Measurements from ENCODE around the gene RTTN. TPM values are rescaled to one million over a fixed set of nuclear protein-coding genes. Genes with fewer than 3 reads are reported as not detected.

Gene RTTN
- total RNA-seq, 1 experiment from 2014 or later: 21.8 TPM

GRCh38 chr18:70025580-70025979 lies 179.9 kb downstream of the RTTN start:
- no peaks in the 10 kb centered on the region for H3K27me3 ChIP-seq (ENCODE audit: control insufficient read depth, insufficient read depth, low read length)
- no peaks in the 10 kb centered on the region for H3K36me3 ChIP-seq (replicated peaks; ENCODE audit: control insufficient read depth, insufficient read depth, low read length)
- no peak overlapping the region for H3K4me3 ChIP-seq (ENCODE audit: insufficient read depth, low read depth, low read length)
- DNase-seq: no peak

- H3K4me3 ChIP-seq (ENCODE audit: insufficient read depth, low read depth, low read length): no peak overlapping the region
- no peaks in the 10 kb centered on the region for H3K27me3 ChIP-seq (ENCODE audit: control insufficient read depth, insufficient read depth, low read length)
- DNase-seq: no peak
- no peaks in the 10 kb centered on the region for H3K36me3 ChIP-seq (replicated peaks; ENCODE audit: control insufficient read depth, insufficient read depth, low read length)
Measured at GRCh38 chr18:70024829-70025228, 180.7 kb downstream of the RTTN start.

DNA sequence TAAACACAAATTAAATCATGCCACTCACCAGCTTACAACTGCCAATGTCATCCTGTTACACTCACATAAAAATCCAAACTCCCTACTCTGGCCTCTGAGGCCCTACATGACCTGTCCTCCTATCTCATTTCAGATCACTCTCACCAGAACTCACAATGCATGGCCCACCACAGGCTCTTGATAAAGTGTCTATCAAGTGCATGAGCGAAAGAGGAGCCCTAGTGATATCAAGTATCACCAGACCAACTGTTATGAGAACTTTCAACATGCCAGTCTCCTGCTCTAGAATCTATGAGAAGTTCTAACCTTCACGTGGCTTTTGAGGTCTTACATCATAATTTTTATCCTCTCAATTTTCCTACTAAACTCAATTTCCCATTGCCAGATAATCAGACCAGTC lies 181.4 kb downstream of the RTTN start:
- DNase-seq: no peak

GRCh38 chr18:70022636-70023035 lies 182.9 kb downstream of the RTTN start:
- no peak for DNase-seq
- no peak overlapping the region for H3K4me3 ChIP-seq (ENCODE audit: insufficient read depth, low read depth, low read length)
- H3K27me3 ChIP-seq (ENCODE audit: control insufficient read depth, insufficient read depth, low read length): no peaks in the 10 kb centered on the region
- H3K36me3 ChIP-seq (replicated peaks; ENCODE audit: control insufficient read depth, insufficient read depth, low read length): no peaks in the 10 kb centered on the region

More for the DNA sequence above, 181.4 kb downstream of the RTTN start:
- Histone ChIP-seq H3K27me3 (ENCODE audit: control insufficient read depth, insufficient read depth, low read length) (no peaks in the 10 kb centered on the region), H3K36me3 (replicated peaks; ENCODE audit: control insufficient read depth, insufficient read depth, low read length) (no peaks in the 10 kb centered on the region), H3K4me3 (ENCODE audit: insufficient read depth, low read depth, low read length) (no peak overlapping the region)

DNA sequence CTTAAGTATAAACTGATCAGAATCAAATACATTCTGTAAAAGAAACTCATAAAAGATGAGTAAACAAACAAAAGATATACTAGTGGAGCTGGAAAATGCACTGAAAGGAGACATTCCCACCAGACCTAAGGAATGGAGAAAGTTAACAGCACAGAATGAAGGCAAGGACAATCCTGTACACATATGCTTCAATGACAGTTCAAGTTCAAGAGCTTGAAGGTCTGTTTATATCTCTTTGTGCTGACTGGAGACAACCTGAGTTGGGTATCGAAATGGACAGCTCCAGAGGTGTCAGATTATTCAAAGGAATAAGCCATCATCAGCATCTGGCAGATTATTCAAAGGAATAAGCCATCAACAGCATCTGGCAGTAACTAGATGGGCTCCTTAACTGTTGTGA lies 184.0 kb downstream of the RTTN start:
- Histone ChIP-seq H3K27me3 (ENCODE audit: control insufficient read depth, insufficient read depth, low read length) (no peaks in the 10 kb centered on the region), H3K36me3 (replicated peaks; ENCODE audit: control insufficient read depth, insufficient read depth, low read length) (no peaks in the 10 kb centered on the region), H3K4me3 (ENCODE audit: insufficient read depth, low read depth, low read length) (no peak overlapping the region)
- DNase-seq: no peak

DNA sequence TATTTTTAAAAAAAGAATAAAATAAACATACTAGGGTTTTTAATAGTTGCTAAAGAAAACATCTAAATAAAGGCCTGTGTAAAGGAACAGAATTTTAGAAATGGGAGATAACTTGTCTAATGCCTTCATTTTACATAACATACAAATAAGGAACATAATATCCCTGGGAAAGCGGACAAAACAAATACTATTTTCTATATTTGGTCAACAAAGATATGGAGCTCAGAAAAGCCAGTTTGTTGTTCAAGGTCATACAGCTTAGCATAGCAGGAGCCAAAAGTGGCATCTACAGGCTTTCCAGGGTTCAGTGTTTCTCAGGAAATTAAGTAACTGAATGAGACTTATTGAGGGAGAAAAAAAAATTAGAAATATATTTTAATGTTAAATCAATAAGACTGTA lies 184.4 kb downstream of the RTTN start:
- Histone ChIP-seq H3K27me3 (ENCODE audit: control insufficient read depth, insufficient read depth, low read length) (no peaks in the 10 kb centered on the region), H3K4me3 (ENCODE audit: insufficient read depth, low read depth, low read length) (no peak overlapping the region), H3K36me3 (replicated peaks; ENCODE audit: control insufficient read depth, insufficient read depth, low read length) (no peaks in the 10 kb centered on the region)
- DNase-seq: no peak

GRCh38 chr18:70019991-70020390 lies 185.5 kb downstream of the RTTN start:
- no peaks in the 10 kb centered on the region for H3K27me3 ChIP-seq (ENCODE audit: control insufficient read depth, insufficient read depth, low read length)
- DNase-seq: no peak
- no peak overlapping the region for H3K4me3 ChIP-seq (ENCODE audit: insufficient read depth, low read depth, low read length)
- no peaks in the 10 kb centered on the region for H3K36me3 ChIP-seq (replicated peaks; ENCODE audit: control insufficient read depth, insufficient read depth, low read length)

GRCh38 chr18:70019136-70019535 lies 186.4 kb downstream of the RTTN start:
- Histone ChIP-seq H3K4me3 (ENCODE audit: insufficient read depth, low read depth, low read length) (no peak overlapping the region), H3K36me3 (replicated peaks; ENCODE audit: control insufficient read depth, insufficient read depth, low read length) (no peaks in the 10 kb centered on the region), H3K27me3 (ENCODE audit: control insufficient read depth, insufficient read depth, low read length) (no peaks in the 10 kb centered on the region)
- DNase-seq: no peak

GRCh38 chr18:70015127-70015526 lies 190.4 kb downstream of the RTTN start:
- Histone ChIP-seq H3K36me3 (replicated peaks; ENCODE audit: control insufficient read depth, insufficient read depth, low read length) (no peaks in the 10 kb centered on the region), H3K27me3 (ENCODE audit: control insufficient read depth, insufficient read depth, low read length) (no peaks in the 10 kb centered on the region), H3K4me3 (ENCODE audit: insufficient read depth, low read depth, low read length) (no peak overlapping the region)
- DNase-seq: no peak

GRCh38 chr18:70005580-70005979 lies 199.9 kb downstream of the RTTN start:
- Histone ChIP-seq H3K27me3 (ENCODE audit: control insufficient read depth, insufficient read depth, low read length) (no peaks in the 10 kb centered on the region), H3K4me3 (ENCODE audit: insufficient read depth, low read depth, low read length) (no peak overlapping the region), H3K36me3 (replicated peaks; ENCODE audit: control insufficient read depth, insufficient read depth, low read length) (no peaks in the 10 kb centered on the region; the same call in 1 of the 2 replicates)
- no peak for DNase-seq

DNA sequence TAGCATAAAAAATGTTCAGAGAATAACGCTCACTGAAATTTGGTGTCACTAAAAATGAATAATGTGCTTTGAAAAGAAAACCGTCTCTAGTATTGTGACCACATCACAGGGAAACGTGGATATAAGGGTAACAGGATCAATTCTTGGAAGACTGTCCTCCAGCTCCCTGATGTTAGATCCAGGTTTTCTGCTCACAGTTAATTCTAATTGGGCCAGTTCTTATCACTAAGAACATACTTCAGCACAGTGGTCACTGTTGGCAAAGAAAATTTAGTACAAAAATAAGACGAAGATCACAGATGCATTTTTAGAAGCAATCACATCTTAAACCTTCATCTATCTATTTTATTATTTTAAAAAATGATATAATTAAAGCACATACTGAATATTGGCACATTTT lies 200.8 kb downstream of the RTTN start:
- no peak overlapping the region for H3K4me3 ChIP-seq (ENCODE audit: insufficient read depth, low read depth, low read length)
- no peak for DNase-seq
- H3K36me3 ChIP-seq (replicated peaks; ENCODE audit: control insufficient read depth, insufficient read depth, low read length): no peaks in the 10 kb centered on the region; the same call in 1 of the 2 replicates

GRCh38 chr18:69999656-70000055 lies 205.8 kb downstream of the RTTN start:
- Histone ChIP-seq H3K4me3 (ENCODE audit: insufficient read depth, low read depth, low read length) (no peak overlapping the region), H3K27me3 (ENCODE audit: control insufficient read depth, insufficient read depth, low read length) (no peaks in the 10 kb centered on the region), H3K36me3 (replicated peaks; ENCODE audit: control insufficient read depth, insufficient read depth, low read length) (no peaks in the 10 kb centered on the region; the same call in 1 of the 2 replicates)
- DNase-seq: no peak

More for the DNA sequence above, 200.8 kb downstream of the RTTN start:
- H3K27me3 ChIP-seq (ENCODE audit: control insufficient read depth, insufficient read depth, low read length): no peaks in the 10 kb centered on the region

GRCh38 chr18:69998523-69998987 lies 206.9 kb downstream of the RTTN start:
- Histone ChIP-seq H3K36me3 (replicated peaks; ENCODE audit: control insufficient read depth, insufficient read depth, low read length) (no peaks in the 10 kb centered on the region), H3K4me3 (ENCODE audit: insufficient read depth, low read depth, low read length) (no peak overlapping the region), H3K27me3 (ENCODE audit: control insufficient read depth, insufficient read depth, low read length) (no peaks in the 10 kb centered on the region)
- no peak for DNase-seq

DNA sequence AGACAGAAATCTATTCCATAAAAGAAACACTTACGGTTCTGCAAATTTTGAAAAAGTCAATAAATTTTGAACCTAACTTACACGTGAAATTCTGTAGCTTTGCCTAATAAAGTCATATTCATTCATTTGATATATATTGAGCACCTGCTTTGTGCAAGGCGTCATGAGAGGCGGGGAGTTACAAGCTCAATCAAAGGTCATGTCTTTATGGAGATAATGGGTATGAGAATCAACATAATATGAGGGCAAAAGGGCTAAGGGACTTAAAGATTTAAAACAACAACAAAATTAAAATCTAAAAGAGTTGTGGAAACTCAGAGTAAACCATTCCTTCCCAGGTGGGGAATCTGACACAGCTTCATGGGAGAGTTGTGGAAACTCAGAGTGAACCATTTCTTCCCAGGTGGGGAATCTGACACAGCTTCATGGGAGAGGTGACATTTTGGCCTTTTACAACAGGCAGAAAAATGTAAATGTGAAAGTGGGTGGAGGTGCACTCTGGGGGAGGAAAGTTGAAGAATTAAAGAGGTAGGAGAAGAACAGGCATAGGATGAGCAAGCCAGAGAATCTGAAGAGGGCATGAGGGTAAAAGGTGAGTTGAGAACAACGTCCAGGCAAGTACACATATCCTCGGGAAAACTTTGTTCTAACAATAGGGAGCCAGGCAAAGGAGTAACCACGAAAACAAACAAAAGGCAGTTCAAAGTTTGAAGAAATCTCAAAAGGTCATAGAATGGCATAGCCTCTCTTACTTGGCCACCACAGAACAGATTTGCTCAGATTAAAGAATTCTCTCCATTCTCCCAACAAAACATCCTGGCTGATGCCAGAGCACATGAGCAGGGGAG lies 208.3 kb downstream of the RTTN start:
- DNase-seq: no peak
- no peaks in the 10 kb centered on the region for H3K36me3 ChIP-seq (replicated peaks; ENCODE audit: control insufficient read depth, insufficient read depth, low read length)
- H3K27me3 ChIP-seq (ENCODE audit: control insufficient read depth, insufficient read depth, low read length): no peaks in the 10 kb centered on the region
- no peak overlapping the region for H3K4me3 ChIP-seq (ENCODE audit: insufficient read depth, low read depth, low read length)

DNA sequence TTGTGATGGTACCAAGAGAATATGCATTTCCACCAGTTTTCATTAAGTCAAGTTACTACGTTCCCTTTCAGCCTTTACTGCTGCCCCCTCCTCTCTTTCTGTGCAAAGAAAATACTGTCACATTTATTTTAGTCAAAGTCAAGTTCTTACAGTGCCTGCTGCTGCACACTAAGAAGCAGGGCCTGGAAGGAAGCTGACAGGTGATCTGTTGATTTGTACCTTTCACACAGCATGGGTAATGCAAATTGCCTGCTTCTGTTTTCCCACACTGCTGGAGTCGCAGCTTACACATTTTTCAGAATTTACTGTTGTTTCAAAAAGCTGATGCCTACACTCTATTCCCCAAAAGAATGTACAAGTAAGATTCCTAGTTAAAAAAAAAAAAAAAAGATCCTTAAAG lies 209.1 kb downstream of the RTTN start:
- Histone ChIP-seq H3K27me3 (ENCODE audit: control insufficient read depth, insufficient read depth, low read length) (no peaks in the 10 kb centered on the region), H3K4me3 (ENCODE audit: insufficient read depth, low read depth, low read length) (no peak overlapping the region), H3K36me3 (replicated peaks; ENCODE audit: control insufficient read depth, insufficient read depth, low read length) (no peaks in the 10 kb centered on the region)
- DNase-seq: no peak

Data from H7 (cell line).